K562 (cell line): ENCODE data around the gene N4BP2. TPM values are rescaled to one million over a fixed set of nuclear protein-coding genes. Genes with fewer than 3 reads are reported as not detected.
A peak's percentile ranks its signal among the peaks of the same experiment; 100 is the strongest.

ENCODE experiments used
- BRF1 ChIP-seq: IDR thresholded peaks from 3 replicates; pipeline ENCODE4 v1.6.1; 2011; ENCODE audit warnings: borderline replicate concordance, mild to moderate bottlenecking; ENCODE audit not compliant: insufficient read length; ENCODE audit errors: extremely low read depth
- CBFA2T3 ChIP-seq: fragments of 450-650 bp; IDR thresholded peaks from 2 replicates; pipeline ENCODE4 v1.6.1; 2017
- CEBPB ChIP-seq: fragments of 450-650 bp; IDR thresholded peaks from 2 replicates; pipeline ENCODE4 v1.6.1; 2016; ENCODE audit warnings: missing genetic modification characterization, missing compliant biosample characterization
- FOXK1 ChIP-seq: sonication (generic); formaldehyde crosslinking; IDR thresholded peaks from 2 replicates; pipeline ENCODE4 v1.8.0; 2022; ENCODE audit warnings: missing genetic modification reagents, mild to moderate bottlenecking, borderline replicate concordance
- FUS ChIP-seq: fragments of 200-400 bp; formaldehyde crosslinking; optimal IDR thresholded peaks from 2 replicates; pipeline ENCODE3; 2017; ENCODE audit warnings: low read depth, low read length
- GABPA ChIP-seq: fragments of 200-800 bp; sonication (Bioruptor generic); conservative IDR thresholded peaks from 2 replicates; pipeline ENCODE4 v1.6.1; 2016; ENCODE audit warnings: low read depth, missing genetic modification characterization, missing compliant biosample characterization
- GTF2F1 ChIP-seq: IDR thresholded peaks from 2 replicates; pipeline ENCODE4 v1.6.1; 2011; ENCODE audit warnings: low read depth, low read length, improper control_type of control experiment
- KLF10 ChIP-seq: fragments of 250-450 bp; sonication (Bioruptor Pico); IDR thresholded peaks from 2 replicates; pipeline ENCODE4 v1.6.1; 2021; ENCODE audit warnings: matching md5 sums
- MCM2 ChIP-seq: fragments of 450-650 bp; IDR thresholded peaks from 2 replicates; pipeline ENCODE4 v1.6.1; 2017; ENCODE audit warnings: low read depth, mild to moderate bottlenecking
- MTA1 ChIP-seq: fragments of 450-650 bp; IDR thresholded peaks from 2 replicates; pipeline ENCODE4 v1.6.1; 2017; ENCODE audit warnings: borderline replicate concordance
- NFXL1 ChIP-seq: fragments of 450-650 bp; formaldehyde crosslinking; IDR thresholded peaks from 2 replicates; pipeline ENCODE4 v1.4.0; 2021; ENCODE audit warnings: mild to moderate bottlenecking
- RBM14 ChIP-seq: fragments of 200-400 bp; formaldehyde crosslinking; IDR thresholded peaks from 2 replicates; pipeline ENCODE4 v1.6.1; 2018; ENCODE audit warnings: low read depth, mild to moderate bottlenecking, low read length, moderate library complexity, borderline replicate concordance; ENCODE audit not compliant: insufficient read depth
- SPI1 ChIP-seq: IDR thresholded peaks from 2 replicates; pipeline ENCODE4 v1.6.1; 2011; ENCODE audit warnings: low read depth, low read length, control low read depth, borderline replicate concordance
- SRF ChIP-seq, 2 experiments: fragments of 250-450, 450-650 bp in 1 of 2; sonication (Bioruptor Pico) in 1 of 2; sonication (generic) in 1 of 2; formaldehyde crosslinking; IDR thresholded peaks; 2 replicates each; pipeline versions ENCODE4 v1.5.0 to v1.5.1; 2020 to 2022; ENCODE audit warnings: mild to moderate bottlenecking in 1 of 2, missing genetic modification reagents in 1 of 2
- SRSF9 ChIP-seq: fragments of 200-400 bp; formaldehyde crosslinking; IDR thresholded peaks from 2 replicates; pipeline ENCODE4 v1.6.1; 2017; ENCODE audit warnings: low read depth, low read length, borderline replicate concordance
- TCF3 ChIP-seq: sonication (generic); formaldehyde crosslinking; IDR thresholded peaks from 2 replicates; pipeline ENCODE4 v1.4.0; 2020; ENCODE audit warnings: mild to moderate bottlenecking, missing genetic modification reagents
- ZNF121 ChIP-seq: sonication (generic); formaldehyde crosslinking; conservative IDR thresholded peaks from 2 replicates; pipeline ENCODE4 v1.8.0; 2022; ENCODE audit warnings: missing genetic modification reagents
- ZNF324 ChIP-seq: fragments of 250-450 bp; sonication (Bioruptor Pico); IDR thresholded peaks from 2 replicates; pipeline ENCODE4 v1.4.0; 2020; ENCODE audit warnings: mild to moderate bottlenecking
- ZNF586 ChIP-seq: fragments of 450-650 bp; formaldehyde crosslinking; conservative IDR thresholded peaks from 2 replicates; pipeline ENCODE4 v1.4.0; 2020; ENCODE audit warnings: mild to moderate bottlenecking, moderate library complexity
- polyA plus RNA-seq, 8 experiments: library from polyadenylated mRNA; depleted of rRNA in 4 of 8; stranded (reverse) in 5 of 8; unstranded in 3 of 8; fragments of >200 nt; fragmentation: Nextera tagmentation in 2 of 8; fragmentation: Illumina TruSeq in 1 of 8; extraction: Ambion mirVana in 2 of 8; extraction: Trizol in 1 of 8; gene quantifications; 2 replicates each; pipeline versions ENCODE4 v1.2.1 to v1.2.3, GENCODE V29; 2011 to 2014; ENCODE audit warnings: inconsistent platforms in 1 of 8, missing spikeins in 1 of 8
- total RNA-seq, 7 experiments: library from RNA; depleted of rRNA in 6 of 7; stranded (reverse); fragments of >200 nt in 6 of 7; fragmentation: Illumina TruSeq in 2 of 7; extraction: Trizol in 2 of 7; gene quantifications; 2 replicates each; pipeline versions ENCODE4 v1.2.1 to v1.2.3, GENCODE V29; 2011 to 2021; ENCODE audit warnings: low replicate concordance in 1 of 7
- TF ChIP-seq, protein P1 (sequence below), 2 experiments: IDR thresholded peaks; 2 replicates each; pipeline ENCODE4 v1.6.1; 2011; ENCODE audit warnings: borderline replicate concordance in 1 of 2, control low read depth in 1 of 2, low read depth in 1 of 2, low read length in 1 of 2, mild to moderate bottlenecking in 1 of 2, mixed read lengths in 1 of 2, moderate library complexity in 1 of 2; ENCODE audit not compliant: insufficient read depth in 1 of 2, insufficient read length in 1 of 2, poor library complexity in 1 of 2, severe bottlenecking in 1 of 2; ENCODE audit errors: extremely low read depth in 1 of 2
- TF ChIP-seq, protein P2 (sequence below): sonication (generic); IDR thresholded peaks from 2 replicates; pipeline ENCODE4 v1.6.1; 2016
- TF ChIP-seq, protein P3 (sequence below): sonication (generic); formaldehyde crosslinking; IDR thresholded peaks from 2 replicates; pipeline ENCODE4 v1.8.1; 2023; ENCODE audit warnings: mild to moderate bottlenecking, missing genetic modification reagents
- TF ChIP-seq, protein P4 (sequence below): sonication (generic); formaldehyde crosslinking; IDR thresholded peaks from 2 replicates; pipeline ENCODE4 v1.8.0; 2023; ENCODE audit warnings: mild to moderate bottlenecking, missing genetic modification reagents

Gene N4BP2
- total and polyA plus RNA-seq, 9 of the 15 experiments (the other 6 are each of a cell fraction or from before 2014, with no cell fraction given) = 2.7 to 12.6 (median 7.6) TPM

DNA sequence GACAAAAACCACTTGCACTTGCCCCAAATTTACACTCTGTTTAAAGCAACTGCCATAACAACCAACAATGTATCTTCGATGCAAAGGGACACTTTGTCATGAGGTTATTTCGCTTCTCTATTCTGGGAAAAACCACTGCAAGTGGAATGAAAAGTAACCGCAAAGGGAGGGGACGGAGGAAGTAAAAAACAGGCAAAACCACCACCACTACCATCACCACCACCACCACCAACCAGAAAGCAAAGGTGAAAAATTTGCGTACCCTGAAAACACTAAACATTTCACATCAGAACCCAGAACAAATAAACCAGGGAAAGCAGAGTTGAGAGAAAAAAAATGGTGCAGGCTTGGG, 1.2 kb upstream of the N4BP2 start (continued):
- no peak for TF ChIP-seq KLF10 (CRISPR knock-in tag)
- TF ChIP-seq NFXL1 (CRISPR knock-in tag) = no peak
- TF ChIP-seq GTF2F1 = no peak
- TF ChIP-seq CBFA2T3 = peak; percentile 26; the same call in 1 of the 2 replicates
- TF ChIP-seq, protein P1, sequence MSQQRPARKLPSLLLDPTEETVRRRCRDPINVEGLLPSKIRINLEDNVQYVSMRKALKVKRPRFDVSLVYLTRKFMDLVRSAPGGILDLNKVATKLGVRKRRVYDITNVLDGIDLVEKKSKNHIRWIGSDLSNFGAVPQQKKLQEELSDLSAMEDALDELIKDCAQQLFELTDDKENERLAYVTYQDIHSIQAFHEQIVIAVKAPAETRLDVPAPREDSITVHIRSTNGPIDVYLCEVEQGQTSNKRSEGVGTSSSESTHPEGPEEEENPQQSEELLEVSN (IDR thresholded peaks at IDR 0.05; ENCODE audit: borderline replicate concordance in 1 of 2, extremely low read depth in 1 of 2, insufficient read depth in 1 of 2, insufficient read length in 1 of 2, low read depth in 1 of 2, low read length in 1 of 2, poor library complexity in 1 of 2, severe bottlenecking in 1 of 2) = no peak
- TF ChIP-seq SRF (CRISPR knock-in tag; IDR thresholded peaks at IDR 0.05) = no peak
- no peak for TF ChIP-seq MCM2
- peak; percentile 90 for TF ChIP-seq MTA1
- no peak for TF ChIP-seq SRSF9
- no peak for TF ChIP-seq GABPA (tag)
- TF ChIP-seq BRF1 = no peak
- no peak for TF ChIP-seq RBM14
- TF ChIP-seq FUS = no peak
- TF ChIP-seq SPI1 = peak; percentile 46; the same call in 1 of the 2 replicates
- TF ChIP-seq, protein P2, sequence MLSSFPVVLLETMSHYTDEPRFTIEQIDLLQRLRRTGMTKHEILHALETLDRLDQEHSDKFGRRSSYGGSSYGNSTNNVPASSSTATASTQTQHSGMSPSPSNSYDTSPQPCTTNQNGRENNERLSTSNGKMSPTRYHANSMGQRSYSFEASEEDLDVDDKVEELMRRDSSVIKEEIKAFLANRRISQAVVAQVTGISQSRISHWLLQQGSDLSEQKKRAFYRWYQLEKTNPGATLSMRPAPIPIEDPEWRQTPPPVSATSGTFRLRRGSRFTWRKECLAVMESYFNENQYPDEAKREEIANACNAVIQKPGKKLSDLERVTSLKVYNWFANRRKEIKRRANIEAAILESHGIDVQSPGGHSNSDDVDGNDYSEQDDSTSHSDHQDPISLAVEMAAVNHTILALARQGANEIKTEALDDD = no peak
- TF ChIP-seq, protein P3, sequence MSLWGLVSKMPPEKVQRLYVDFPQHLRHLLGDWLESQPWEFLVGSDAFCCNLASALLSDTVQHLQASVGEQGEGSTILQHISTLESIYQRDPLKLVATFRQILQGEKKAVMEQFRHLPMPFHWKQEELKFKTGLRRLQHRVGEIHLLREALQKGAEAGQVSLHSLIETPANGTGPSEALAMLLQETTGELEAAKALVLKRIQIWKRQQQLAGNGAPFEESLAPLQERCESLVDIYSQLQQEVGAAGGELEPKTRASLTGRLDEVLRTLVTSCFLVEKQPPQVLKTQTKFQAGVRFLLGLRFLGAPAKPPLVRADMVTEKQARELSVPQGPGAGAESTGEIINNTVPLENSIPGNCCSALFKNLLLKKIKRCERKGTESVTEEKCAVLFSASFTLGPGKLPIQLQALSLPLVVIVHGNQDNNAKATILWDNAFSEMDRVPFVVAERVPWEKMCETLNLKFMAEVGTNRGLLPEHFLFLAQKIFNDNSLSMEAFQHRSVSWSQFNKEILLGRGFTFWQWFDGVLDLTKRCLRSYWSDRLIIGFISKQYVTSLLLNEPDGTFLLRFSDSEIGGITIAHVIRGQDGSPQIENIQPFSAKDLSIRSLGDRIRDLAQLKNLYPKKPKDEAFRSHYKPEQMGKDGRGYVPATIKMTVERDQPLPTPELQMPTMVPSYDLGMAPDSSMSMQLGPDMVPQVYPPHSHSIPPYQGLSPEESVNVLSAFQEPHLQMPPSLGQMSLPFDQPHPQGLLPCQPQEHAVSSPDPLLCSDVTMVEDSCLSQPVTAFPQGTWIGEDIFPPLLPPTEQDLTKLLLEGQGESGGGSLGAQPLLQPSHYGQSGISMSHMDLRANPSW (CRISPR knock-in tag) = no peak
- no peak for TF ChIP-seq ZNF324 (CRISPR knock-in tag)
- no peak for TF ChIP-seq TCF3
- no peak for TF ChIP-seq ZNF586
- no peak for TF ChIP-seq ZNF121 (CRISPR knock-in tag)
- TF ChIP-seq, protein P4, sequence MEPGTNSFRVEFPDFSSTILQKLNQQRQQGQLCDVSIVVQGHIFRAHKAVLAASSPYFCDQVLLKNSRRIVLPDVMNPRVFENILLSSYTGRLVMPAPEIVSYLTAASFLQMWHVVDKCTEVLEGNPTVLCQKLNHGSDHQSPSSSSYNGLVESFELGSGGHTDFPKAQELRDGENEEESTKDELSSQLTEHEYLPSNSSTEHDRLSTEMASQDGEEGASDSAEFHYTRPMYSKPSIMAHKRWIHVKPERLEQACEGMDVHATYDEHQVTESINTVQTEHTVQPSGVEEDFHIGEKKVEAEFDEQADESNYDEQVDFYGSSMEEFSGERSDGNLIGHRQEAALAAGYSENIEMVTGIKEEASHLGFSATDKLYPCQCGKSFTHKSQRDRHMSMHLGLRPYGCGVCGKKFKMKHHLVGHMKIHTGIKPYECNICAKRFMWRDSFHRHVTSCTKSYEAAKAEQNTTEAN (CRISPR knock-in tag) = no peak
- no peak for TF ChIP-seq FOXK1
- no peak for TF ChIP-seq CEBPB
